ENCODE results near the gene PGAP6.
"Not testable (repeated sequence)": the region's sequence is repeated elsewhere in the genome, so short reads cannot be mapped to it uniquely, and the experiment has no call there.

The PGAP6 gene

GRCh38 chr16:379183-379960 lies 2.4 kb downstream of the PGAP6 start:
- DNase-seq (ENCODE audit: low read depth), result no peak

GRCh38 chr16:378821-379182 lies 3.0 kb downstream of the PGAP6 start:
- DNase-seq (ENCODE audit: low read depth), result no peak

GRCh38 chr16:378113-378820 lies 3.5 kb downstream of the PGAP6 start:
- not testable (repeated sequence) for DNase-seq (ENCODE audit: low read depth)

DNA sequence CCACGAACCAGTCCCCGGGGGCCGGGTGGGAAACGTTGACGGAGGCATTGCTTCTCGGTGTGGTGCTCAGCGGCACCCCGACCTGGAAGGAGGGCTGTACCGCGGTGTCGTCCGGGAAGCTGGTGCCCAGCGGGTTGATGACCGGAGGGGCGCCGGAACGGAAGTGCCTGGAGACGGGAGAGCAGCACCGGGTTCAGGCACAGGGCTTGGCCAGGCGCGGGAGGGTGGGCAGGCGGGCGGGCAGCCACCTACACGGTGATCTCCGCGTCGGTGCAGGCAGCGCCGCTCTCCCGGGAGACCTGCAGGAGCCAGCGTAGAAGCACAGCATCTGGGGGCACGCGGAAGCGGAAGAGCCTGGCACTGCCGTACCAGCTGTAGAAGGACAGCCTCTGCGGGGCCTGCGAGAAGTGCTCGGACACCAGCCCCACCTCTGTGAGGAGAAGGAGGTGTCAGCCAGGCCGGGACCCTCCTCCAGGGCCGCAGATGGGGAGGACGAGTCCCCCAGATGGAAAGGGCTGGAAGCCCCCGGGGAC lies 4.3 kb downstream of the PGAP6 start:
- no peak for DNase-seq (ENCODE audit: low read depth)

DNA sequence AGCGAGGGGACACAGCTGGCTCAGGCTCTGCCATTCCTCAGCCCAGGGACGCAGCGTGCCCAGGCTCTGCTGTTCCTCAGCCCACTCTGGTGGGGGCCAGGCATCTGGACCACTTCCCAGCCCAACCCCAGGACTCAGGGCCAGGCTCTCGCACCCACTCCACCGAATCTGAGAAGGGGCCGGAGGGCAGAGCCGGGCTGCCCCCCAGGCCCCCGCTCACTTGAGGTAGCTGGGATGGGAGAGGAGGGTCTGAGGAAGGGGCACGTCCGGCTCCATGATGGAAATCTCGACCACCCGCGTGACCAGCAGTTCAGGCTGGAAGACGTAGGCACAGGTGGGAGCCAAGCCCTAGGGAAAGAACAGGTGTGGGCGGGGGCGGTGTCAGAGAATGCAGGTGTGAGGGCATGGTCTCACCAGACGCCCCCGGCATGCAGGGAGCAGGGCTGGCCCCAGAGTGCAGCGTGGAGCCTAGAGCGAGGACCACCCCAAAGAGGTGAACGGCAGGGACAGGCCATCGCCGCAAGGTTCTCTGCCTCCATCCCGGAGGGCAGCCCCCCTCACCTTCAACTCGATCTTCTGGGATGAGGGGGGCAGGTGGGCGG lies 4.9 kb downstream of the PGAP6 start:
- no peak for DNase-seq (ENCODE audit: low read depth)

GRCh38 chr16:375927-376816 lies 5.6 kb downstream of the PGAP6 start:
- DNase-seq (ENCODE audit: low read depth), result no peak

- DNase-seq (ENCODE audit: low read depth), result no peak
Measured at GRCh38 chr16:375212-375611, 6.6 kb downstream of the PGAP6 start.

GRCh38 chr16:374616-374926 lies 7.2 kb downstream of the PGAP6 start:
- DNase-seq (ENCODE audit: low read depth), result no peak

DNA sequence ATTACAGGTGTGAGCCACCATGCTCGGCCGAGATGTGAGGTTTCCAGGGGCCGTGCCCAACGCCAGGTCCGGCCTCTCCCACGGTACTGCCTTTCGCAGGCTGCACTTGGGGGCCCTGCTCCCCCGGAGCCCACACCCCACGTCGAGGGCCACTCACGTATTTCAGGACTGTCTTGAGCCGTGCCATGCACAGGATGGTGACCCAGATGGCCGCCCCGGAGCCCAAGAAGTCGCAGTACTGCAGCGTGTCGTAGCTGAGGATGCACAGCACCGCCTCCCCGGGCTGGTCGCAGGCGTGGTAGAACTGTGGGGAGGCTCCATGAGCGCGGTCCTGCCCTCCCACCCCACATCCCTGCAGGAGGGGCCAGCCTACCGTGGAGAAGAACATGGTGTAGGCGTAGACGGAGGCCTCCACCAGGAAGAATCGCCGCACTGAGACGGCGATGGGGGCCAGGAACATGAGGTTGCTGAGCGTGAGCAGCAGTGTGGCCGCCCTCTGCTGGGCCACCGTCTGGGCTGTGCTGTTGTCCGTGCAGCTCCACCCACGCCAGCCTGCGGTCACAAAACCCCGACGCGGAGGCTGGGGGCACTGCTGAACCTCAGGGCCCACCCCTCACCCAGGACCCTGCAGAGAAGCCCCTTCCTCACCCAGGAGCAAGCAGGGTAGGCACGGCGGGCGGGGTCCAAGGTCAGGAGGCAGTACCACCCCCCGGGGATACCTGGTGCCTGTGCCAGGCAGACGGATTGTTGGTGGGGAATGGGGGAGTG lies 7.7 kb downstream of the PGAP6 start:
- no peak for DNase-seq (ENCODE audit: low read depth)

DNA sequence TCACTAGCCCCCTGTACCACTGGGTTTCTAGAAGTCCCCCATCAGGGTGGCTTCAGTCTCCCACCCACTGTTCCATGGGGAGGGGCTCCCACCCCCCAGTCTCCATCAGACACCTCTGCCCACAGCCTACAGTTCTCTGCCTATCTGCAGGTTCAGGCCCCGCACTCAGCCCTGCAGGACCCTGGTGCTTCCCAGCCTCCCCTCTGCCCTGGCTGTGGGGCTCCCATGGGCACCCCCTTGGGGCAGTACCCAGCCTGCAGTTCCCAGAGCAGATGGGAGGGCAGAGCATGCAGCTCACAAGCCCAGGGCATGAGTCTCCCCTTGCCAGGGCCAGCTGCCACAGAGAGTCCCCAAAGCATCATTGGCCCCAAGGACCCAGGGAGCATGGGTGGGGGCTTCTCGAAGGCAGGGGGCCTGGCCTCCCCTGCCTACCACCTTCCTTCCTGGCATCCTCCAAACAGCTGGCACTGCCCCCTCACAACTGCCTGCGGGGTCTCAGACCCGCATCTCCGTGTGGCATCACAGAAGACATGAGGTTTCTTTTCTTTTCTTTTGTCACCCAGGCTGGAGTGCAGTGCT lies 8.7 kb downstream of the PGAP6 start:
- no peak for DNase-seq (ENCODE audit: low read depth)

DNA sequence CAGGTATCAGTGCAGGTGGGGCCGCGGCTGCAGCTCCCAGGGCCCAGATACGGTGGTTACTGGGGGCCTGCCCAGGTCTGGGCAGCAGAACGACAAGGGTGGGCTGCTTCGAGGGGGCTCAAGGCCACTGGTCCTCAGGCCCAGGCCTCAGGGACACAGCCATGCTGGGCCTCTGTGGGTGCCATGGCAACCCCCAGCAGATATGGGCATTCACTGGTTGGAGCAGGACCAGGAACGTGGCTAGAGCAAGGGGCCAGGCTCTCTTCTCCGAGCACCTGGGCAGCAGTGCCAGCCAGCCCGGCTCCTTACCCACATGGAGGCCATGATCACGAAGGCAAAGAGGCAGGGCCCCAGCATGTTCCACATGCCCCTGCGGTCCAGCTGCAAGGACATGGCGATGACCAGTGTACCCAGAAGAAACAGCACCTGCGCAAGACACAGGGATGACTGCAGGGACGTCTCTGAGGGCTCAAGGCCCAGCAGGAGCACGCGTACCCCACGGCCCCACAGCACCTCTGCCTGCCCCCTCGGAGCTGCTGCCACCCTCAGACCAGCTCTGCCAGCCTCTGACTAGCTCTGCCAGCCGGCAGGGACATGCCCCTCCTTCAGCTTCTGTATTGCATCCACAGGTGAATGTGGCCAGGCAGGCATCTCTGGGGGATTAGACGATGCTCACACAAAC lies 9.3 kb downstream of the PGAP6 start:
- DNase-seq (ENCODE audit: low read depth), result no peak

GRCh38 chr16:371515-372301 lies 10.1 kb downstream of the PGAP6 start:
- no peak for DNase-seq (ENCODE audit: low read depth)

- no peak for DNase-seq (ENCODE audit: low read depth)
Measured at GRCh38 chr16:370979-371514, 10.7 kb downstream of the PGAP6 start.

DNA sequence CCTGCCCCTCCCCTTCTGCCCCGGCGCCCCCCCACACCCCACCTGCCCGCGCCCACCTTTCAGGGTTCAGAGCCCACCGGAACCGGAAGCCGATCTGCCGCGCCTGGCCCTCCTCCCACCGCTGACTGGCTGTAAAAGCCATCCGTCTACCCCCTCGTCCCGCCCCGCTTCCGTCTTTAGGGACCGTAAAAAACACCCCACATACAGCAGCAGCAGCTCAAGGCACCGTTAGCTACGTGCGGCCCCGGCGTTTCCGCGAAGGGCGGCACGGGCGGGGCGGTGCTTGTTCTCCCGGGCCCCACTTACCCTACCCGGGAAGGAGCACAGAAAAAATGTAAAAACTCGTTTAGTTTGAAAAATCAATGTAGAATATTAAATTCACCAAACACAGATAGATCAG lies 11.3 kb downstream of the PGAP6 start, which contains the start of gene MRPL28:
TSS of gene MRPL28 (minus strand) at position 96 of the 400 bp plus-strand sequence. CDS start 320 bp downstream, outside the sequence.
- DNase-seq (ENCODE audit: low read depth), result peak; percentile 88

DNA sequence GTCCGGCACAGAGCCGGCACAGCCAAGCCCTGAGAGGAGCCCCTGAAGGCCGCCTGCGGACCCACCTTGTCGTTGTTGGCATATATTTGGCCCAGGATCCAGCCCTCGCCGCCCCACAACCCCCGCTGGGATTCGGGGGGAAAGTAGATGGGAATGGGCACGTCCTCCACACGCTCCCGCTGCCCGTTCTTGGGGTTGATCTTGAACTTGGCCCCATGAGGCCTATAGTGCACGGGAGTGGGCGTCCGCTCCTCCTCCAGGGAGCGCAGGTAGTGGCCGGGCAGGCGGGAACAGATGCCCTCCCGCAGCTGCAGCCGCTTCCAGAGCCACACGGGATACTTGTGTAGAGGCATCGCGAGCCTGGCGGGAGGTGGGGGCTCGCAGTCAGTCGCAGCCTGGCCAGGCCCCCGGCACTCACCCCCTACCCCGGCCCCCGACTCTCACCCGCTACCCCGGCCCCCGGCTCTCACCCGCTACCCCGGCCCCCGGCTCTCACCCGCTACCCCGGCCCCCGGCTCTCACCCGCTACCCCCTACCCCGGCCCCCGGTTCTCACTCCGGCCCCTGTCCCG lies 11.8 kb downstream of the PGAP6 start:
- DNase-seq (ENCODE audit: low read depth), result no peak

DNA sequence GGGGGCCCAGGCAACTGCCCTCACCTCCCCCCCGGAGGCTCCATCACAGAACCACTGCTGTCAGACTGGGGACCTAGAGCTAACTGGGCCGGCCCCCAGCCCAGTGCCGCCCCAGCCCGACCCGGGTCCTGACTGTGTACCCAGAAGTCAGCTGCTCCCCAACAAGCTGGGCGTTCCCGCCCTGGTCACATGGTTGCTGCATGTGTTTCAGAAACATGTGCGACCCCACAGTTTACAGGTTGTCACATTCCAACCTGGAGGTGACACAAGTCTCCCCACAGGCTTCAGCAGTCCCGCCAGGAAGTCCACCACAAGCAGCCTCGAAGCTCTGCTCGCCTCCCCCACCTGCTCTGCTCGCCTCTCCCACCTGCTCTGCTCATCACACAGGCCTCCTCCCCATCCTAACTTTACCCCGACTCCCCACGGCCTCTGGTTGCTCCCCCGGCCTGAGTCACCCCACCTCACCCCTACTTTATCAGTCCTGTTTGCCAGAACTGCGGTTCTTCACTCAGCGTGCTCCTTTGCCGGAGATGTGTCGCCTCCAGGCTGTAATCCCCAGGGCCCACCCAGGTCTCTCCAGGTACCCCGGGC lies 12.4 kb downstream of the PGAP6 start:
- no peak for DNase-seq (ENCODE audit: low read depth)

DNA sequence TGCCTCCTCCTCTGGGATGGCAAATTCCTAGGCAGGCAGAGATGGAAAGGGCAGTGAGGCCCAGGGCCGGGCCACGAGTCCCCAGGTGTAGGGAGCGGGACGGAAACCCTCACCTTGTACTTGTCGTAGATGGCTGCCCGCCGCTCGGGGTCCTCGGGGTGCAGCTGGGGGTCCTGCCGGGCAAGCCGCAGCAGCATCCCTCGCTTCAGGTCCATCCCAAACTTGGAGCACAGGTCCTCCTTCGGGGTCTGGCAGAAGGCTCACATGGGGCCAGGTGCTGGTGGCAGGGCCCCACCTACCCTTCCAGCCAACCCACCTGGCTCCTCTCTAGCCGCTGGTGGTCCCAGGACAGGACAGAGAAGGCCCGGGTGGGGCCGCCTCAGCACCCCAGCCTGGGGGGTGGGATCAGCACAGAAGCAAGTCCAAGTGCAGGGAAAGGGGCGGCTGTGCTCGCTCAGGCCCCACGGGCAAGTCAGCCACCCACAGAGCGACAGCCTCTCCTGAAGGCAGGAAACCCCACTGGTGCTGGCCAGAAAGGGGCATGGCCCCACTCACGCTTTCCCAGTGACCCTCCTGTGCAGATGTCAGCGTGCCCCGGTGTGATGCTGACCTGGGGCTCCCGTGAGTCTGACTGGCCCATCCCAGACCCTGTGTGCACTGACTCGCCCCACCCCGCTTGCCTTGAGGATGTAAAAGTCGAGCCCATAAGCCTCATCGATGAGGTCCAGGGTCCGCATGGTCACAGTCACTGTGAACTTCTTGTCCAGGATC lies 13.2 kb downstream of the PGAP6 start:
- DNase-seq (ENCODE audit: low read depth), result no peak
